ENCODE measurements around the gene SOCS3.

Gene SOCS3

GRCh38 chr17:78390241-78391050, 30.6 kb upstream of the SOCS3 start:
- DNase-seq (ENCODE audit: low read depth) = no peak

DNA sequence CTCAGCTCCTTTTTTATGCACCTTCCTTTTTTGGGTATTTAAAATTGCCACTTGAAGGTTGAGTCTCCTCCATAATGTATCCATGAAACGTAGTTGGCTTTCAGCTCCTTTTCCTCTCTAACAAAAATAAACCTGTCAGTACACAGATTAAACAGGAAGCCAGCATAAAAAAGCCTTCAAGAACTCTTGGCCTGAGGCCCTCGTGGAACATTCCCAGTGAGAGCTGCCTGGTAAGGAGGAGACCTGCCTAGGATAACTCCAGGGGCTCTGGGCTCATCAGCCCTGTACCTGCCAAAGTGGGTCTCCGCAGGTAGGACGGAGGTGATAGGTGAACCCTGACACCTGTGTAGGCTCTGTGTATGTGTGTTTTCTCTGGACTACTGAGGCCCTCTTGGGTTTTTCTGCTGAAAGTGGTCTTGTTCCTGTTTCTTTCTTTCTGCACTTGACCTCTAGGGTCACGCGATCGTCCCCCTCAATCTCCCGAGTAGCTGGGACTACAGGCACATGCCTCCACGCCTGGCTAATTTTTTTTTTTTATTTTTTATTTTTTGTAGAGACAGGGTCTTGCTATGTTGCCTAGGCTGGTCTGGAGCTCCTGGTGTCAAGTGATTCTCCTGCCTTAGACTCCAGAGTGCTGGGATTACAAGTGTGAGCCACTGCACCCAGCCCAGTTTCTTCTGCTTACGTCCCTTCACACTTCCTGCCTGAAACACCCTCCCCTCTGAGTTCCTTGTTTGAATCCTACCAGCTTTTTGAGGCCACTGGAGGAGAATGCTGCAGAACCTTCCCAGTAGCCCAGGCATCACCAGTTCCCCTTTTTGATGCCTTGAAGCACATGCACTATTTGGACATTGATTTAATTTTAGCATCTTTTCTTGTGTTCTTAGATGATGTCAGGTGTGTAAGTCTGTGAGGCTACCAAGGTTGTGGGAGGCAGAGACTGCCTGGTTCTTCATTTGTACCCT, 28.4 kb upstream of the SOCS3 start:
- DNase-seq (ENCODE audit: low read depth) = no peak

GRCh38 chr17:78384479-78385175, 24.8 kb upstream of the SOCS3 start:
- no peak for DNase-seq (ENCODE audit: low read depth)

DNA sequence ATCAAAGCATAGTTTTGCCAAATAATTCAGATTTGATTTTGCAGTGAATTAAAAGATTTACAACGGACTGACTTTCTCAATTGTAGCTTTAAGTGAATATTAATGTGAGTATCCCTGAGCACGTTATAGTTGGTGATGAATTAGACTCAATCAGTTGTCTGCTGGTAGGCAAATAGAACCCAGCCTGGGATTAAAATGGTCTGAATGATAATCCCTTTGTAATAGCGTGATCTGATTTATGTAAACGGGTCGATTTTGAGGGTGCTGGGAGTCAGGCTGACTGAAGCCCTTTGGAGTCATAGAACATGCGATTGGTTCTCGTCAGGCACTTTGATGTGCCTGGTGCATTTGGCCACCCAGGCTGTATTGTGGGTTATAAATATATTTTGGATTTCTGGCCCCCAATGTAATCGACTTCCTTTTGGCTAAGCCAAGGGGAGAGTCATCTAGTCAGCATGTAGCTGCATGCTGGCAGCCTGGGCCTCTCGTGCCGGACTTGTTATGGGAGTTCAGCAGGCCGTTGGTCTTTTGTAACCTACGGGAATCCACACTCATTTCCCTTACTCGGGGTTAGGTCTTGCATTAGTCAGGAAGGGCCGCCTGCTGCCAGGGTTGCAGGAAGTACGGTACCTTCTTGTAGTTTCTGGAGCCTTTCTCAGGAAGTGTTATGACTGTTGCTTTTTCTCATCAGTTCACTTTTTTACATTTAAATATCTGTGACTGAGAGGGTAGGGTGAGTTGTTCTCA, 24.0 kb upstream of the SOCS3 start:
- peak; percentile 51 for DNase-seq (ENCODE audit: low read depth)

GRCh38 chr17:78381601-78382232, 21.8 kb upstream of the SOCS3 start:
- peak; percentile 31 for DNase-seq (ENCODE audit: low read depth)

DNA sequence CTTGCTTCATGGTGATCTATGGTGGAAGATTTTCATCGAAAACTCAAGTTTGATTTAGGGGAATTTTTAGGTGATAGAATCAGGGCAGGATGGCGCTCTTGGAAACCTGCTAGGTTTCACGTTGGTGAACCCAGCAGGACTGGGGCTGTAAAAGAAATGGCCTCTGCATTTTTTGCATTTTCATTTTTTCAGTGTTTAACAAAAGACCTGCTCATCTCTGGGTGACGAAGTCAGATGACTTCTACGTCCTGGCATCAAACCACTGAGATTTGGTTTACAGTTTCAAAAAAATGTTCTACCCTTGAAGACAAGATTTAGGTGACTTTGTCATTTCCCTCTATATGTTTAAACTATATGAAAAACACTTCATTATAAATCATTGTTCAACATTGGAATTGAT, 20.5 kb upstream of the SOCS3 start:
- no peak for DNase-seq (ENCODE audit: low read depth)

DNA sequence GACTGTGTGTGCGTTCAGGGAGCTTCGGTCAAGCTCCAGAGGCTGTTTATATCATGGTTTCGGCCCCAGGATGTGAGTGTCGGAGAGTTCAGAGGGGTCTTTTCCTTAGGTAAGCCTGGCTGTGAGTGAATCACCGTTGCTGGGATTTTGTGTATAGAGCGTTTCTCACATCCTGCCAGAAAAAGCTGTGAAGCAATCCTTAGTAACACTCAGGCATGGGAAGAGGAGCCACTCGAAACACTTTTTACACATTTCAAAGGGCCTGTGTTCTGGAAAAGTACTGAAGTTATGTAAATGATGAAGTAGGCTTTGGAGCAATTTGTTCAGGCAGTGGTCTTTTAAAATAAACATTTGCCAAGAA, 19.2 kb upstream of the SOCS3 start:
- no peak for DNase-seq (ENCODE audit: low read depth)

- peak; percentile 76 for DNase-seq (ENCODE audit: low read depth)
Observed at GRCh38 chr17:78378225-78379130, 18.6 kb upstream of the SOCS3 start, which contains the start of gene PGS1. Gene PGS1, plus strand, starts transcription at chr17:78378649. Its CDS starts 17 bp downstream, at chr17:78378666.

DNA sequence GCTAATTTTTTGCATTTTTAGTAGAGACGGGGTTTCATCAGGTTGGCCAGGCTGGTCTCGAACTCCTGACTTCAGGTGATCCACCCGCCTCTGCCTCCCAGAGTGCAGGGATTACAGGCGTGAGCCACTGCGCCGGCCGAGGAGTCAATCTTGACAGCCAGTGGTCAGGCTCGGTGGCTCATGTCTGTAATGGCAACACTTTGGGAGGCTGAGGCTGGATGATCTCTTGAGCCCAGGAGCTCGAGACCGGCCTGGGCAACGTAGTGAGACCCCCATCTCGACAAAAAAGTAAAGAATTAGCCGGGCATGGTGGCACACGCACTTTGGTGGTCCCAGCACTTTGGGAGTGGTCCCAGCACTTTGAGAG, 18.0 kb upstream of the SOCS3 start:
- DNase-seq (ENCODE audit: low read depth) = no peak

DNA sequence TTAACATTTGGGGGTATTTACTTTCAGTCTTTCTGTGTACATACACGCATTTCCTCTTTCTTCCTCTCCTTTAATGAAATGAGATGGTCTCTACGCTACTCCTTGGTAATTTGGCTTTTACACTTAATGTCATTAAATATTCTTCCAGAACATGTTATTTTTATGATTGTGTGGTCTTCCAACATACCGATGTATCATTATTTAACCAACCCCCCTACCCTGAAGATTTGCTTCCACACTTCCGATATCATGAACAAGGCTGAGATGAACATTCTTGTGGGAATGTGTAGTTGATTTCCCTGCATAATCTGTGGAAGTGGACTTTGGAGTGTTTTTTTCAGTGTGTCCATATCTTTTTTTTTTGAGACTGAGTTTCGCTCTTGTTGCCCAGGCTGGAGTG, 16.3 kb upstream of the SOCS3 start:
- no peak for DNase-seq (ENCODE audit: low read depth)

DNA sequence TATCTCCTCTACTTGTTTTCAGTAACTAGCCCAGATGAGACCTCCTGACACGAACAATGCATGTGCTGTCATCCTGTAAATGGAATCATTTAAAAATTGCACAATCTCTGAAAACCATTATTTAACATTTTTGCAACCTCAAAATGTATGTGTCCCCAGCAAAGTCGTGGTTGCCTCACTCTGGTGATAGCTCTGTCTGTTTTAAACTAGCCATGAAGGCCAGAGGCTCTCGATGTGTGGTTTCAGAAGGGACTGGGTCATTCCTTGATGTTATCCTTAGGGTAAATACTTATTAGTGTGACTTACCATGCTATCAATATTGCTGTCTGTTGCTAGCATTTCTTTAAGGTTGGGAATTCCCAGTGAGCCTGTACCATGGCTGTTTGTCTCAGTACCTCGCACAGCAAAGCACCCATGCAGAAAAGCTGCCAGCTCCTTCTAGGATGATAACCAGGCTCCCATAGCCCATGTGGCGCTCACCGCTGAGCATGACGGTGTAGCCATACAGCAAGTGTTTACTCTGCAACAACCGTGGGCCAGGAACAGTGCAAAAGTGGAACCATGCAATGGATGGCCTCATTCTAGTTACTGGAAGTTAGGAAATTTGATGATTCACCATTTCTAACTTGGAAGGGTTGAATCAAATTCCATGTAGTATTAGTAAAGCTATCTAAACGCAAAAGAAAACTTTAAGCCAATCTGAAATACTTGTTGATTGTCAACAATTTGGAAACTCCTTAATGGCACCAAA, 15.7 kb upstream of the SOCS3 start:
- DNase-seq (ENCODE audit: low read depth) = no peak

DNA sequence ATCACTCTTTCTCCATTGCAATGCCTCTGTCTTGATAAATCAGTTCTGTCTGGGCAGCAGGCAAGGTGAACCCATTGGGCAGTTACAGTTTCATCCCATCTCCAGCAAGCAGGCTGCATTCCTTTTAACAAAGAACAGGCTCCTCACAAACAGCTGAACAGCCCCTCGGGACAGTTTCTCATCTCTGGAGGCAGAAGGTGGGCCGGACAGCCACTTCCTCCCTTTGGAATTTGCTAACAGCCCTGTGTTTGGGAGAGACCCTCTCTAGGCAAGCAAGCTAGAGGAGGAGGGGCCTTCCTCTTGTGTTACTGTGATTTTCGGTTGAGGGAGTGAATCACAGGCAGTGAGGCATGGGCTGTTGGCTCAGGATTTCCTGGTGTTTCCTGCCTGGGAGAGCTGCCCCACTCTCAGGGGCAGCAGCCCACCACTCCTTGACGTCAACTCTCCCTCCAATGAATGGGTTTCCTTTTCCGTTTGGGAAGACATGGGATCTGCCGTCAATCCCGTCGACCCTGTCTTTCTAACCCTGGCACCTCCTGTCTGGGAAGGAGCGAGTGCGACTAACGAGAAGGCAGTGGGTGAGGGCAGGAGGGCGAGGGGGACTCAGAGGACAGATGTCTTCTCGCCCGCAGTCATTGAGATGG, 14.9 kb upstream of the SOCS3 start:
- no peak for DNase-seq (ENCODE audit: low read depth)

- no peak for DNase-seq (ENCODE audit: low read depth)
Observed at GRCh38 chr17:78374189-78374588, 14.3 kb upstream of the SOCS3 start.

- DNase-seq (ENCODE audit: low read depth) = no peak
Observed at GRCh38 chr17:78372841-78373240, 13.0 kb upstream of the SOCS3 start.

GRCh38 chr17:78371056-78371455, 11.2 kb upstream of the SOCS3 start:
- no peak for DNase-seq (ENCODE audit: low read depth)

- no peak for DNase-seq (ENCODE audit: low read depth)
Observed at GRCh38 chr17:78369791-78370381, 10.0 kb upstream of the SOCS3 start.

DNA sequence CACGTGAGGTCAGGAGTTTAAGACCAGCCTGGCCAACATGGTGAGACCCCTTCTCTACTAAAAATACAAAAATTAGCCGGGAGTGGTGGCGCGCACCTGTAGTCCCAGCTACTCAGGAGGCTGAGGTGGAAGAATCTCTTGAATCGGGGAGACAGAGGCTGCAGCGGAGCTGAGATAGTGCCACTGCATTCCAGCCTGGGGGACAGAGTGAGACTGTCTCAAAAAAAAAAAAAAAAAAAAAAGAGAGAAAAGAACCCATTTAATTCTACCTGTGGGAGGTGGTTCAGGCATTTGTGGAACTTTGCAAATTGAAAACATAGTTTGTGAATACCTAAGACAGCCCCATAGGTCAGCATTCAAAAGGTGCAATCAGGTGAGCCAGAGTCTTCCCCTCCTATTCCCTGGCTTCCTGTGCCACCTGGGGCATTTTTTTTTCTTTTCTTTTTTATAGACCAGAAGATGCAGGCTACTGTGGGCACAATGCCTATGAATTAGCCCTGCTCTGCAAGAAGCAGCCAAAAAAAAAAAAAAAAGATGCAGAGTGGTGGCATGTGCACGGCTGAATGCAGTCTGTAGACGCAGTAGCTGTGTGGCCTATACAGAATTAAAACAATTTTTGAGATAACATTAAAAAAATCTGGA, 9.1 kb upstream of the SOCS3 start:
- no peak for DNase-seq (ENCODE audit: low read depth)

DNA sequence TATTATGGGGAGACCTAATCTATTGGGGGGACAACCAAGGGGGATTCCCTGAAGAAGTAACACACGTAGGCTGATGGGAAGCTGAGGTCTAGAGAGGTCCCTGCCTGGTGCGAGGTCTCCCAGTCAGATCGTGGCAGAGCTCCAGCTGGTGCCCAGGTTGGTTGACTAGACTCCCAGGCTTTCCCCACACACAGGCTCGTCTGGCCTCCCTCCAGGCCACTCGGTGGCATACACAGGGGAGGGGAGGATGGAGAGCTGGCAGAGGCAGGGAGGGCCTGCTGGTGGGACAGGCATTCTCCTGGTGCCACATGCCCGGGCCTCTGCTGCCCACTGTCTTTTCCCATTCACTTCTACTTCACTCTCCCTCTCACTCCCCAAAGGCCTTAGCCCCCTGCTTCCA, 8.5 kb upstream of the SOCS3 start:
- DNase-seq (ENCODE audit: low read depth) = no peak

All from activated T-helper 9 cell treated with anti-CD3 and anti-CD28 coated beads, Interleukin-2, amount 50 U/mL, for 16 hours (primary cell).